GM21786 (cell line): ENCODE results near the gene REC8.

ENCODE experiments used
- ATAC-seq: cut with Tn5 transposase; IDR thresholded peaks from one replicate; pipeline ENCODE4 v1.9.1; 2021; ENCODE audit not compliant: unreplicated experiment

The REC8 gene

DNA sequence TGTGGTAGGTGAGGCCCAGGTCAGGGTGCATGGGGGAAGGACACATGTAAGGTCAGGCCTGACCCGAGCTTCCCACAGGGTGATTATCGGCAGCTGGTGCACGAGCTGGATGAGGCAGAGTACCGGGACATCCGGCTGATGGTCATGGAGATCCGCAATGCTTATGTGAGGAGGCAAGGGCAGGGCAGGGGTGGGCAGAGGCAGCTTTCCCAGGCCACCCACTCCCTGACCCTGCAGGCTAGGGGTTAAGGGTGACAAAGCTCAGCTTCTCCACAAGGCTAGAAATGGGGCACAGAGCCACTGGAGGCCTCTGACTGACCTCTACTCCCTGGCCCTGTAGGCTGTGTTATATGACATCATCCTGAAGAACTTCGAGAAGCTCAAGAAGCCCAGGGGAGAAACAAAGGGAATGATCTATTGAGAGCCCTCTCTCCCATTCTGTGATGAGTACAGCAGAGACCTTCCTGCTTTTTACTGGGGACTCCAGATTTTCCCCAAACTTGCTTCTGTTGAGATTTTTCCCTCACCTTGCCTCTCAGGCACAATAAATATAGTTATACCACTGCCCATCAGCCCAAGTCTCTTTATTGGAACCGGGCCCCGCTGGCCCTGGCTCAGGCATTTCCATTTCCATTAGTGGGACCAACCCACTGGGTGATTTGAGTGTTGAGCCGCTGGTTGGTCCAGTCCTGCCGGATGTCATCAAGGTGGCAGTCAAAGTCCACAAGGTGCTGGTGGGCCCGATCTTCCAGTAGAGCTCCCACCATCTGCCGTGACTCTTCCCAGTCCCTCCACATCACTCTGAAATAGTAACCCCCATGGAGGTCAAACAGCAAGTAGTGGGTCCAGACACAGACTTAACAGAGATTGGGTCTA is 33.2 kb upstream of the REC8 start:
- ATAC-seq, result no peak

DNA sequence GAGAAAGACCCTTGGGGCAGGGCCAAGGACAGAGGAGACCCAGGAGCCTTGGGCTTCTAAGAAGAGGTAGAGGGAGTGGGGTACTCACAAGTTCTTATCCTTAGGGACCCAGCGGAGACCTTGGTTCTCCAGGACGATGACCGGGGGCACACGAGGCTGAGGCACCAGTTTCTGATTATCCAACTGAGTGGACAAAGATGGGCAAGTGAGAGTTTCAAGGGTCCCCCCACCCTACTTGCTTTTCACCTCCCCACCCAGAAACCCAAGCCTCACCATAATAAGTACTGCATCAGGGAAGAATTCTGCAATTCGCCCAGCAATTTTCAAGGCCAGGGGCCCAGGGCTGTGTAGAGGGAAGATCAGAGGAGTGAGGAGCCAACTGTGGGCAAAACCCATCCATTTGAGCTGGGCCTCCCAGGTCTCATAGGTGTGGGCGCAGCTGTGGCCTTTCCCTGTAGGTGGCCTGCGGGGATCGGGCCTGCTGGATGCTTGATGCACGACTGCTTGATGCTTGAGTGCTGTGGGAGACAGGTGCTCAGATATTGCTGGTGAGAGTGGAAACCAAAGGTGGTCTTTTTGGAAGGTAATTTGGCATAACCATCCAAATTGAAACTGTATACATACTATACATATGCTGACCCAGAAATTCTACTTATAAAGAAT is 32.5 kb upstream of the REC8 start:
- no peak for ATAC-seq

DNA sequence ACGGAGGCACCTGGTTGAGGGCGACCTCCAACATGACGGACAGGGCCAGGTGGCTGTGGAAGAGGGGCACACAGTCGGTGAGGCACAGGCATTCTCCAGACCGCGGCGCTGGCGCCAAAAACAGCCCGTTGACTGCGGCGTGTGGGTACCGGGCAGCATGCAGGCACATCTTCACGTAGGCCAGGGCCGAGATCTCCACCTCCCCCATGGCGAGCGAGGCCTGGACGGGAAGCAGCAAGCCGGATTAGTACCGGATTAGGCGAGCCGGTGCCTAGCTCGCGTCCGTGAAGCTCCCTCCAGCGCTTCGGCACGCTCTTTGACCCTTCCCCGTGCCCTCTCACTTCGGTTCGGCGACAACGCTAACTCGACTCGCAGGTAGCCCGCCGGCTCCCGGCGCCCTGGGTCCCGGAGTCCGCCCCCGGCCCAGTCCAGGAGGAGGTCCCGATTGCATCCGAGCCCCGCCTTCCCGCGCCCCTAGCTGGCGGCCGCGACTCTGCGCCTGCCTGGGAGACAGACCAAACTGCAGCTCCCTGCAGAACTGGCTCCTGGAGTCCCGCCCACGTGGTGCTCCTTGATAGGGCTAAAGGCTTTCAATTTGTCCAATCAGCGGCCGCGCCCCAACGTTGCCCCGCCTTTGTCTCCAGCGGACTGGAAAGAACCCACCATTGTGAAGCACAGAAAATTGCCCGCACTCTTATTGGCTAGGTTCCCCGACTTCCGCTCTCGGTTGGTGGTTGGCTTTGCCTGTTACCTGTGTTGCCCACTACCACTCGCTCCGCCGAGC is 30.6 kb upstream of the REC8 start, which contains the start of gene EMC9:
TSS of gene EMC9 (minus strand) at position 495 of the 784 bp plus-strand sequence. CDS start at position 208, 287 bp downstream.
- ATAC-seq, result peak; percentile 89

DNA sequence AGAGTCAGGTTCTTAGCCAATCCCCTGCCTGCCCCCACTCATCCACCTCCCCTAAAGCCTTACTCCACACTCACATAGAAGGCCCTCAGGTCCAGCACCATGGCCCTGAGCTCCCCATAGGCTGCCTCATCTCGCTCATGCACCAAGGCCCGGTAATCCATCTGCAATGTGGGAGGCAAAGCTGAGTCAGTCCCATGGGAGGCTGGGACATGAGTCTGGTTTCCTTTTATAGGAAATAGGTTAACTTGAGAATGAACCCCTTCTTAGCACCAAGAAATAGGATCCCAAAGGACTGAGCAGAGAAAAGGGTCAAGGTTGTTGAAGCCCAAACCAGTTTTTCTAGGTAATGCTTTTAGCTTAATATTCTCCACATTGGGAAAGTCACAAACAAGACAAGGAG is 28.4 kb upstream of the REC8 start:
- no peak for ATAC-seq

DNA sequence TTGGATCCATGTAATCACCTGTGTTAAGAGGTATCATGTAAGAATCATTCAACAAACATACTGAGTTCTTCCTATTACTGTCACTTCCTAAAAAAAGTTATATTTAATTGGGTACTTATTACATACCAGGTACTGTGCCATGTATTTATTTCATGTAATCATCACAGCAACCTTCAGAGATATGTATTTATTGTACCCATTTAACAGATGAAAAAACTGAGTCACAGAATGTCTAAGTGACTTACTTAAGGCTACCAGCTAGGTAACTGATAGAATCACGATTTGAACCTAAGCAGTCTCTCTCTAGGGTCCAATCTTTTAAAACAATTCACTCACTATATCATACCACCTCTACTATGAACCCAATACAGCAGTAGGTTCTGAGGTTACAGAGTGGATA is 27.4 kb upstream of the REC8 start:
- no peak for ATAC-seq

DNA sequence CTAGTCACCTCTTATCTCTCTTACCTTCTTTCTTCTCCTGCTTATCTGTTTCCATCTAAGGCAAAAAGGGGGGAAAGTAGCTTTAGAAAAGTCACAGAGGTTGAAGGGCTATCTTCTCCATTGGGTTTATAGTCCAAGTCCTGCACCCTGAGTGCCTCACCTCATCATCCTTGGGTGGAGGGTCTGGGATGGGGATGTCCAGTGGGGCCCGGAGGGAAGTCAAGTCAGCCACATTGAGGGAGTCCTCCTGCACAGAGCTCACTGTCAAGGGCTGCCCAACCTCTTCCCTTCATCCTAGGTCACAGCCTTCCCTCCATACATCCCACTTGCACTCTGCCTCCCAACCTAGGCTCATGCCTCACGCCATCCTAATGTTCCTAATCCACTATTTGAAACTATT is 26.7 kb upstream of the REC8 start:
- no peak for ATAC-seq

DNA sequence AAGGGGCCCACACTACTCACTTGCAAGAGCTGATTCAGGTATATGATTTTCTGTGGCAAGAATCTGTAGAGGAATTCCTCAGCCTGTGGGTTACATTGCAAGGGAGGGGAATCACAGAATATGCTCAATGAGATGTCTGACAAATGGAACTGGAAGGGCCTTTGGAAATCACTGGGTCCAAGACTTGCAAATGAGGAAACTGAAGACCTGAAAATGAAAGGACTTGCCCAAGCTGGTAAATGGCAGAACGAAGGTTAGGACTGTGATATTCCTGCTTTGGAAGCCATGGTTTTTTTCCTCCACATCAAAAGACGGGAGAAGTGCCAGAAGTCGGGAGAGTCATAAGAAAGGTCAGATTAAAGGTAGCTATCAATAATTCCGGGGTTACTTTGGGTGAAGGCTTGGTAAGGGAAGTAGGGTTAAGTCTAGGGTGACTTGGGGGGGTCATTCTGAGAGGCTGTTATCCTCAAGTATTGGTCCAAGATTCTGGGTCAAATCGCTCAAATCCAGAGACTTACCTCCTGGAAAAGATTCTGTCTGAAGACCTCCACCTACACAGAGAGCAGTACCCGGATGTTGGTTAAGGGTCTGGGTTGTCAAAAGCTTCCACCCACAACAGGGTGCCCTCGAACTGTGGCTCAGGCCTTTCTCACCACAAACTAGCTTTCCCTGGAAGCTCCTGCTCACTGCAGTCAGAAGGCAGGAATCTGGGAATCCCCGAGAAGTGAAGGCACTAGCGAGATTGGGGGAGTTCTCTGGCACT is 26.0 kb upstream of the REC8 start:
- ATAC-seq, result no peak

DNA sequence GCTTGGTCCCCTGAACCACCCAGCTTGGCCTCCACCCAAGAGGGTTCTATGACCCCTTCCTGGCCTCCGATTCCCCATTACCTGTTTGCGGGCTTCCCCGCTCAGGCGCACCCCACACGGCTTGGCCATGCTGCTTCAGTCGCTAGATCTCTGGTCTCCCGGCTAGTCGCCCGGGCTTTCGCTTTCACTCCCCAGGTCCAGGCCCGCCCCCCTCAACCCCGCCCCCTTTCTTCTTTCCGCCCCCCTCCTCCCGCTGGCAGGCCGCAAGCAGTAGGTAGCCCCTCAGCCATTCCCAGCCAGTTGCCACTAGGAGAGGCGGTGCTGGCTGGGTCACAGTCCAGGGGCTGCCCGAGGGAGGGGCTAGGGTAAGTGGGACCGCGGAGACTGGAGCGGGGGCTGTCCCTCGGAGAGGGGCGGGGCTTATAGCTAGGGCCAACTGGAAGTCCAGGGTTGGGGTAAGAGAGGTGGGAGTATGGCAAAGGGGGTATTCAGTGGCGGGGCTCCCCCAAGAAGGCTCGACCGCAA is 25.4 kb upstream of the REC8 start, which contains the start of gene PSME2:
TSS of gene PSME2 (minus strand) at position 158 of the 525 bp plus-strand sequence. CDS start at position 129, 29 bp downstream.
- ATAC-seq, result peak; percentile 58

DNA sequence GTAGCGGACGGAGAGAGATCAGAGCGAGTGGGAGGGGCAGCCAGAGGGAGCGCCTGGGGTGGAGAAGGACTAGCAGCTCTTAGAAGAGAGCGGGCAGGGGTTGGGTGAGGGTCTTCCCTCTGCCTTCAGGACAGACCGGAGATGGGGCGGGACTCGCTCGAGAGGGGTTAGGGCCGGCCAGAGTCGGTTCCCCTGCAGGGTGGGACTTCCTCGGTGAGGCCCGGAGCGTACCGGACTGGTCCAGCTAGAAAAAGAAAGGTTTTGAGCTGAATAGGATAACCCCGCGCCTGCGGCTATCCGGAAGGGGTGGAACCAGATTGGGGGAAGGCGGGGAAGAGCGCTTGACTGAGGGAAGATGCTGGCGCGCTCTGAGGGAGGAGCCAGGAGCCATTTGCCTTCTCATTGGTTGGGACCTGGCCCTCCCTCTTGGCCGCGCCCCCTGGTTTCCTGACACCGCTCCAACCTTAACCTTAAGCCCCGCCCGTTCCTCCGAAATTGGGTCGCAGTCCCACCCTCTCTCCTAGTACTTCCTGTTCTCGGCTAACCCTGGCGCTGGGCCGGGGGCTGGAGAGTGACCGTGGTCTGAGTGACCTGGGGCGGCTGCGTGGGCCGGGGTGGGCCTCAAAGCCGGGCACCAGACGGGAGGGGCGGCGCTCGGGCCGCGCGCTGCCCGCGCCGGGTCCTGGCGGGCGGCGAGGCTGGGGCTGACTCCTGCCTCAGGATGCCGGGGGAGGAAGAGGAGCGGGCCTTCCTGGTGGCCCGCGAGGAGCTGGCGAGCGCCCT is 24.7 kb upstream of the REC8 start, which contains the start of gene RNF31:
TSS of gene RNF31 (plus strand) at position 521 of the 783 bp plus-strand sequence. CDS start at position 722, 201 bp downstream.
- ATAC-seq, result peak; percentile 78

DNA sequence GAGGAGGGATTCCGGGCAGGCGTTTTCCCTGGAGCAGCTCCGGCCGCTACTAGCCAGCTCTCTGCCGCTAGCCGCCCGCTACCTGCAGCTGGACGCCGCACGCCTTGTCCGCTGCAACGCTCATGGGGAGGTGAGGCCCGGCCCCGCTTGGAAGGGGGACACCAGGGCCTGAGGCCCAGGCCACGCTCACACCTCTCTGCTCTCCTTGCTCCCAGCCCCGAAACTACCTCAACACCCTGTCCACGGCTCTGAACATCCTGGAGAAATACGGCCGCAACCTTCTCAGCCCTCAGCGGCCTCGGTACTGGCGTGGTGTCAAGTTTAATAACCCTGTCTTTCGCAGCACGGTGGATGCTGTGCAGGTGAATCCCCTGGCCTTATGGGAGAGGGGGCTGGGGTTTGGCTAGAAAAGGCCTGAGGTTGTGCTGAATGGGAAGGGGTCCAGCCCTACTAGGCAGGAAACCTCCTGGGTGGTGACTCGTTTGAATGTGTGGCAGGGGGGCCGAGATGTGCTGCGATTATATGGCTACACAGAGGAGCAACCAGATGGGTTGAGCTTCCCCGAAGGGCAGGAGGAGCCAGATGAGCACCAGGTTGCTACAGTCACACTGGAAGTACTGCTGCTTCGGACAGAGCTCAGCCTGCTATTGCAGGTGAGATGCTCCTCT is 24.0 kb upstream of the REC8 start:
- no peak for ATAC-seq

DNA sequence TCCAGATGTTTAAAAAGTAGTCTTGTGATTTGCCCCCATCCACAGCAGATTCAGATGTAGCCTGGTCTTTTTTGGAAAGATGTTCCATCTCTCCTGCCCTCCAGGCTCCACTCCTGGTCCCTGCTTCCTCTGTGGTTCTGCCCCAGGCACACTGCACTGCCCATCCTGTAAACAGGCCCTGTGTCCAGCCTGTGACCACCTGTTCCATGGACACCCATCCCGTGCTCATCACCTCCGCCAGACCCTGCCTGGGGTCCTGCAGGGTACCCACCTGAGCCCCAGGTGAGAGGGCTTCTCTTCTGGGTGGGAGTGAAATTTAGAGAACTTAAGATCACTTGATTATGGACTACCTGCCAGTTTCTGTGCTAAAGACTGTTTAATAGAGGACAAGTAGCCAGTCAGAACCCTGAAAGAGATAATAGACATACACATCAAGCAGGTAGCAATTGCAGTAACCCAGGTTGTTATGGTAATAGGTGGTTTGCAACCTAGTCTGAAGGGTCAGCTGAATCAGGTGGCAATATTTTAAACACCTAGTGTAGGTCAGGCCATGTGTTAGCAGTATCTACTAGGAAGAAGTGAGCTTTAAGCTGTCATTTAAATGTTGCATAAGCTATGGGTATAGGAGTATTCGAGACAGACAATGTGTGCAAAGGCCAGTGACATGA is 22.4 kb upstream of the REC8 start:
- ATAC-seq, result no peak

DNA sequence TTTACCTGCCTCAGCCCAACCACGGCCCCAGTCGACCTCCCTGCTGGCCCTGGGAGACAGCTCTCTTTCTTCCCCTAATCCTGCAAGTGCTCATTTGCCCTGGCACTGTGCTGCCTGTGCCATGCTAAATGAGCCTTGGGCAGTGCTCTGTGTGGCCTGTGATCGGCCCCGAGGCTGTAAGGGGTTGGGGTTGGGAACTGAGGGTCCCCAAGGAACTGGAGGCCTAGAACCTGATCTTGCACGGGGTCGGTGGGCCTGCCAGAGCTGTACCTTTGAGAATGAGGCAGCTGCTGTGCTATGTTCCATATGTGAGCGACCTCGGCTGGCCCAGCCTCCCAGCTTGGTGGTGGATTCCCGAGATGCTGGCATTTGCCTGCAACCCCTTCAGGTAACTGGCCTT is 21.8 kb upstream of the REC8 start:
- ATAC-seq, result no peak

DNA sequence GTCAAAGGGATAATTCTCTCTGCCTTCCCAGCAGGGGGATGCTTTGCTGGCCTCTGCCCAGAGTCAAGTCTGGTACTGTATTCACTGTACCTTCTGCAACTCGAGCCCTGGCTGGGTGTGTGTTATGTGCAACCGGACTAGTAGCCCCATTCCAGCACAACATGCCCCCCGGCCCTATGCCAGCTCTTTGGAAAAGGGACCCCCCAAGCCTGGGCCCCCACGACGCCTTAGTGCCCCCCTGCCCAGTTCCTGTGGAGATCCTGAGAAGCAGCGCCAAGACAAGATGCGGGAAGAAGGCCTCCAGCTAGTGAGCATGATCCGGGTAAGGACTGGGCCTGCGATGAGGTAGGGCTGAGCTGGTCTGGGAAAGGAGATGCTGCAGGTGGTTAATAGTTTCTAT is 21.3 kb upstream of the REC8 start:
- no peak for ATAC-seq

DNA sequence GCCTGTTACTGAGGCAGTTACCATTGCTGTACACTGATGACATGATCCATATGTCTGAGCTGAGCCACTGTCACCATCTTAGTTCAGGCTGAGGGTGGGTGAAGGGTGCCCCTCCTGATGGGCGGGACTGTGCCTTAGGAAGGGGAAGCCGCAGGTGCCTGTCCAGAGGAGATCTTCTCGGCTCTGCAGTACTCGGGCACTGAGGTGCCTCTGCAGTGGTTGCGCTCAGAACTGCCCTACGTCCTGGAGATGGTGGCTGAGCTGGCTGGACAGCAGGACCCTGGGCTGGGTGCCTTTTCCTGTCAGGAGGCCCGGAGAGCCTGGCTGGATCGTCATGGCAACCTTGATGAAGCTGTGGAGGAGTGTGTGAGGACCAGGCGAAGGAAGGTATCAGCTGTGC is 20.9 kb upstream of the REC8 start:
- no peak for ATAC-seq

DNA sequence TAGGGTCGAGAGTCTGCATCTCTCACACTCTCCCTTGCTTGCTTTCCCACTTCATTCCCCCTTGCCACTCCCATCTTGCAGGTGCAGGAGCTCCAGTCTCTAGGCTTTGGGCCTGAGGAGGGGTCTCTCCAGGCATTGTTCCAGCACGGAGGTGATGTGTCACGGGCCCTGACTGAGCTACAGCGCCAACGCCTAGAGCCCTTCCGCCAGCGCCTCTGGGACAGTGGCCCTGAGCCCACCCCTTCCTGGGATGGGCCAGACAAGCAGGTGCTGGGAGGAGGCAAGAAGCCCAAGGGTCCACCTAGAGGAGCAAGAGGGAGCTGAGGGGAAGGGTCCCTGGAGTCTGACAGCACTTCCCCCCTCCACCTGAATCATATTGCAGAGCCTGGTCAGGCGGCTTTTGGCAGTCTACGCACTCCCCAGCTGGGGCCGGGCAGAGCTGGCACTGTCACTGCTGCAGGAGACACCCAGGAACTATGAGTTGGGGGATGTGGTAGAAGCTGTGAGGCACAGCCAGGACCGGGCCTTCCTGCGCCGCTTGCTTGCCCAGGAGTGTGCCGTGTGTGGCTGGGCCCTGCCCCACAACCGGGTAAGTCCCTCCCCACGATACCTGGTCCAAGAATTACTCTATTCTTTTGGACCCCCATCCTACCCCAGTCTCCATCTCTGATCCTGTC is 20.3 kb upstream of the REC8 start:
- ATAC-seq, result no peak

DNA sequence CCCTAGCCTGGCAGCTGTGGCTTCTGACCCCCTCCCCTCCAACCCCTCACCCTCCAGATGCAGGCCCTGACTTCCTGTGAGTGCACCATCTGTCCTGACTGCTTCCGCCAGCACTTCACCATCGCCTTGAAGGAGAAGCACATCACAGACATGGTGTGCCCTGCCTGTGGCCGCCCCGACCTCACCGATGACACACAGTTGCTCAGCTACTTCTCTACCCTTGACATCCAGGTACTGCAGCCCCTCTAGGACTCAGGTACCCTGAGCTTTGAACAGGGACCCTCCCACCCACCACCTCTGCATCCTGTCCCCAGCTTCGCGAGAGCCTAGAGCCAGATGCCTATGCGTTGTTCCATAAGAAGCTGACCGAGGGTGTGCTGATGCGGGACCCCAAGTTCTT is 16.8 kb upstream of the REC8 start:
- no peak for ATAC-seq

DNA sequence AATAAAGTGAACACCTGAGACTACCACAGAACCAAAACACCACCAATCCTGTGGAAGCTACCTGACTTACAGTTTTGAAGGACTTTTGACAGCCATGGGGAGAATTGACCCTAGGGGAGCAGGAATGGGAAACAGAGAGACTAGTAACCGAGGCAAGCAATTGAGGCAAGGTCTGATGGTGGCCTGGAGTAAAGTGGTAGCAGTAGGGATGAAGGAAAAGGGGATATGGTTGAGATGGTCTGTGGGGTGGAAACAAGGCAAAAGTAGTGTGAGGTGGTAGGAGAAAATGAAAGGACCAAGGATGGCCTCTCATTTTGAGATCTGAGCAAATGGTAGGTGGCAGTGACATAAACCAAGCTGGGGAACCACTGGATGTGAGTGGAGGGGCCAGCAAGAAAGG is 15.0 kb upstream of the REC8 start:
- no peak for ATAC-seq

DNA sequence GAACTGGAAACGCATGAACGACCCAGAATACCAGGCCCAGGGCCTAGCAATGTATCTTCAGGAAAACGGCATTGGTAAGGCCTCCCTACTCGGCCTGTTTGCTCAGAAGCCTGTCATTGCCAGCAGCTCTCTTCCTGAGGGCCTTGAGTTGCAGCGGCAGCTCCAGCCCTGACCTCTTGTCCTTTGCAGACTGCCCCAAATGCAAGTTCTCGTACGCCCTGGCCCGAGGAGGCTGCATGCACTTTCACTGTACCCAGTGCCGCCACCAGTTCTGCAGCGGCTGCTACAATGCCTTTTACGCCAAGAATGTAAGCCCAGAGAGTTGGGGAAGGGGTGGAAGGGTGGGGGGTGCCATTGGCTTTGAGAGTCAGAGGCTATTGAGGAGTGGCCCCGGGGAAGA is 14.5 kb upstream of the REC8 start:
- ATAC-seq, result no peak
